Spleen (tissue), 11 donors: ENCODE measurements around the gene SDR9C7. TPM values are rescaled to one million over a fixed set of nuclear protein-coding genes. Genes with fewer than 3 reads are reported as not detected.
"Not testable (repeated sequence)": the region's sequence is repeated elsewhere in the genome, so short reads cannot be mapped to it uniquely, and the experiment has no call there.

Experiments
- DNase-seq: peaks from one replicate; pipeline ENCODE4 v3.0.0-alpha.2; 2020
- H3K27ac ChIP-seq, 8 donors: fragments of 200-600 bp; sonication (generic) in 7 of 8; 1 replicate in 4 of 8; 2 replicates in 4 of 8; pipeline versions ENCODE4 v1.5.0 to v1.8.0; 2016 to 2021; ENCODE audit warnings: inconsistent platforms in 4 of 8, mild to moderate bottlenecking in 4 of 8, moderate library complexity in 1 of 8
- H3K27me3 ChIP-seq, 7 donors: fragments of 200-600 bp; sonication (generic) in 6 of 7; replicated peaks in 1 of 7; 1 replicate in 4 of 7; 2 replicates in 3 of 7; pipeline versions ENCODE4 v1.5.0 to v1.8.0; 2016 to 2021; ENCODE audit warnings: inconsistent platforms in 3 of 7, mild to moderate bottlenecking in 1 of 7
- H3K36me3 ChIP-seq, 6 donors: fragments of 200-600 bp; sonication (generic) in 5 of 6; 1 replicate in 4 of 6; 2 replicates in 2 of 6; pipeline versions ENCODE4 v1.5.0 to v1.8.0; 2016 to 2021; ENCODE audit warnings: inconsistent platforms in 2 of 6
- H3K4me1 ChIP-seq, 6 donors: fragments of 200-600 bp; sonication (generic) in 5 of 6; 1 replicate in 3 of 6; 2 replicates in 3 of 6; pipeline versions ENCODE4 v1.5.0 to v1.8.0; 2016 to 2021; ENCODE audit warnings: inconsistent platforms in 3 of 6
- H3K4me3 ChIP-seq, 8 donors: fragments of 200-600 bp; sonication (generic) in 7 of 8; 1 replicate in 4 of 8; 2 replicates in 4 of 8; pipeline versions ENCODE4 v1.5.0 to v1.8.0; 2016 to 2021; ENCODE audit warnings: inconsistent platforms in 4 of 8, mild to moderate bottlenecking in 4 of 8, moderate library complexity in 2 of 8
- H3K9me3 ChIP-seq, 8 donors: fragments of 200-600 bp; sonication (generic) in 7 of 8; 1 replicate in 4 of 8; 2 replicates in 4 of 8; pipeline versions ENCODE4 v1.5.0 to v1.8.0; 2016 to 2021; ENCODE audit warnings: inconsistent platforms in 4 of 8
- POLR2A ChIP-seq, 3 donors: fragments of 450-650 bp; IDR thresholded peaks; one replicate each; pipeline ENCODE4 v1.5.1; 2017; ENCODE audit warnings: antibody characterized with exemption in 3 of 3, mild to moderate bottlenecking in 1 of 3
- POLR2AphosphoS5 ChIP-seq, 3 donors: sonication (generic); formaldehyde crosslinking; IDR thresholded peaks; one replicate each; pipeline ENCODE4 v1.5.1; 2017; ENCODE audit warnings: antibody characterized with exemption in 3 of 3
- WGBS, 5 donors: extraction: QIAGEN DNeasy Blood & Tissue Kit in 3 of 5; methylation state at CpG; one replicate each; pipeline versions ENCODE4 v1.1.5 to v1.1.7; 2013 to 2018; 5-methylcytosine and 5-hydroxymethylcytosine counted together
- intact Hi-C: fragments of 100-400 bp; cut with DNase I; formaldehyde crosslinking; loops from one replicate; pipeline ENCODE4 v1.15.0; 2023; ENCODE audit warnings: low total_unique reads
- polyA plus RNA-seq, 3 donors: library from polyadenylated mRNA; stranded (reverse); fragments of 200-250 nt; gene quantifications; one replicate each; pipeline ENCODE4 v1.2.1, GENCODE V29; 2013
- total RNA-seq, 7 donors: library from RNA; depleted of rRNA in 3 of 7; stranded (reverse); fragments of >200 nt in 3 of 7; fragmentation: NEBNext Ultra II Directional in 4 of 7; extraction: Animal tissue kit (Norgen Biotek cat#: 25700) in 4 of 7; gene quantifications; one replicate each; pipeline versions ENCODE4 v1.1.0 to v1.2.1, GENCODE V29; 2016 to 2021
- TF ChIP-seq, protein P1 (sequence below), 11 experiments: fragments of 200-600 bp in 7 of 11; fragments of 450-650 bp in 4 of 11; sonication (generic) in 4 of 11; IDR thresholded peaks in 8 of 11; conservative IDR thresholded peaks in 3 of 11; 1 replicate in 7 of 11; 2 replicates in 4 of 11; pipeline versions ENCODE4 v1.4.0 to v1.8.0; 2016 to 2021; ENCODE audit warnings: antibody characterized with exemption in 11 of 11, inconsistent platforms in 4 of 11, mild to moderate bottlenecking in 1 of 11
- donor health status: healthy with polysubstance abuse.
- donor health status: DM: no; HTN: no; CAD: no; lungs with moderate emphysema.
- donor health status: DM: no; HTN: no; CAD: no.
- donor health status: Bipolar disorder and iron deficiency.
- donor health status: healthy.
- donor health status: DM: no; HTN: no; CAD: no.
- donor health status: DM: yes; HTN: yes; CAD: no.

Gene SDR9C7
- total and polyA plus RNA-seq, 10 donors, result 0.03 to 0.51 (median 0.04) TPM; not detected in 7

DNA sequence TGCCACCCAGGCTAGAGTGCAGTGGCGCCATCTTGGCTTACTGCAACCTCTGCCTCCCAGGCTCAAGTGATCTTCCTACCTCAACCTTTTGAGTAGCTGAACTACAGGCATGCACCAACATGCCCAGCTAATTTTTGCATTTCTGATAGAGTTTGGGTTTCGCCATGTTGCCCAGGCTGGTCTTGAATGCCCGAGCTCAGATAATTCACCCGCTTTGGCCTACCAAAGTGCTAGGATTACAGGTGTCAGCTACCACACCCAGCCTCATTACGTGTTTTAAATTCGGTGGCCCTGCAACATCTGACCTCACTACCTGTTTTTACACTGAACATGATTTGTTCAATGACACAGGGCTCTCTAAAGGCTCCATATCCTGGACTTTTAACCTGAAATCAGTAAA lies 46.1 kb upstream of the SDR9C7 start:
- intact Hi-C loops, result no loop called here

DNA sequence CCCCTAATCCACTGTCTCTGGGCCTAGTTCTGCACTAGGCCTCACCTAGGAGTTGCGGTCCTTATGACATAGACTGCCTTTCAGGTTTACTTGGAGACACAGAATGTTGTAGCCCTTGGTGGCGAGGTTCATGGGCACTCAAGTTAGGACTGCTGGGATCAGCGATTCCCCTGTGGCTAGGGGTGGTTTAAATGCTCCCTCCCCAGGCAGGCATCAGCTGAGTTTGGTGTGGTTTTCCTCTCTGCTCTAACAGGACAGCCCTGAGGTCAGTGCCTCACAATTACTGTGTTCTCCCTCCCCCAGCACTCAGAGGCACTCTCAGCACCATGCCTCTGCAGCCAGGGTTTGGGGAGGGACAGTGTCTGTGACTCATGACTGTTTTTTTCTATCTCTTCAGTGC lies 45.4 kb upstream of the SDR9C7 start:
- intact Hi-C loops, result no loop called here

More for the DNA sequence above, 46.1 kb upstream of the SDR9C7 start:
- Histone ChIP-seq H3K4me1 (no peaks in the 10 kb centered on the region), H3K36me3 (peaks cover 0 to 6% (median 0%) of the 10 kb centered on the region in 6 donors), H3K4me3 (no peak overlapping the region), H3K27me3 (no peaks in the 10 kb centered on the region), H3K27ac (no peak overlapping the region), H3K9me3 (peaks cover 0 to 4% (median 0%) of the 10 kb centered on the region in 8 donors)
- 93 to 98% (median 96%) methylated on average over 6 of the region's 6 CpGs for WGBS, 5 donors
- DNase-seq, result no peak
- TF ChIP-seq POLR2AphosphoS5 (IDR thresholded peaks at IDR 0.05) (no peak), POLR2A (IDR thresholded peaks at IDR 0.05) (no peak)
- TF ChIP-seq, protein P1, sequence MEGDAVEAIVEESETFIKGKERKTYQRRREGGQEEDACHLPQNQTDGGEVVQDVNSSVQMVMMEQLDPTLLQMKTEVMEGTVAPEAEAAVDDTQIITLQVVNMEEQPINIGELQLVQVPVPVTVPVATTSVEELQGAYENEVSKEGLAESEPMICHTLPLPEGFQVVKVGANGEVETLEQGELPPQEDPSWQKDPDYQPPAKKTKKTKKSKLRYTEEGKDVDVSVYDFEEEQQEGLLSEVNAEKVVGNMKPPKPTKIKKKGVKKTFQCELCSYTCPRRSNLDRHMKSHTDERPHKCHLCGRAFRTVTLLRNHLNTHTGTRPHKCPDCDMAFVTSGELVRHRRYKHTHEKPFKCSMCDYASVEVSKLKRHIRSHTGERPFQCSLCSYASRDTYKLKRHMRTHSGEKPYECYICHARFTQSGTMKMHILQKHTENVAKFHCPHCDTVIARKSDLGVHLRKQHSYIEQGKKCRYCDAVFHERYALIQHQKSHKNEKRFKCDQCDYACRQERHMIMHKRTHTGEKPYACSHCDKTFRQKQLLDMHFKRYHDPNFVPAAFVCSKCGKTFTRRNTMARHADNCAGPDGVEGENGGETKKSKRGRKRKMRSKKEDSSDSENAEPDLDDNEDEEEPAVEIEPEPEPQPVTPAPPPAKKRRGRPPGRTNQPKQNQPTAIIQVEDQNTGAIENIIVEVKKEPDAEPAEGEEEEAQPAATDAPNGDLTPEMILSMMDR (IDR thresholded peaks at IDR 0.05 in 8 of 11, conservative IDR thresholded peaks at IDR 0.05 in 3 of 11), result no peak

DNA sequence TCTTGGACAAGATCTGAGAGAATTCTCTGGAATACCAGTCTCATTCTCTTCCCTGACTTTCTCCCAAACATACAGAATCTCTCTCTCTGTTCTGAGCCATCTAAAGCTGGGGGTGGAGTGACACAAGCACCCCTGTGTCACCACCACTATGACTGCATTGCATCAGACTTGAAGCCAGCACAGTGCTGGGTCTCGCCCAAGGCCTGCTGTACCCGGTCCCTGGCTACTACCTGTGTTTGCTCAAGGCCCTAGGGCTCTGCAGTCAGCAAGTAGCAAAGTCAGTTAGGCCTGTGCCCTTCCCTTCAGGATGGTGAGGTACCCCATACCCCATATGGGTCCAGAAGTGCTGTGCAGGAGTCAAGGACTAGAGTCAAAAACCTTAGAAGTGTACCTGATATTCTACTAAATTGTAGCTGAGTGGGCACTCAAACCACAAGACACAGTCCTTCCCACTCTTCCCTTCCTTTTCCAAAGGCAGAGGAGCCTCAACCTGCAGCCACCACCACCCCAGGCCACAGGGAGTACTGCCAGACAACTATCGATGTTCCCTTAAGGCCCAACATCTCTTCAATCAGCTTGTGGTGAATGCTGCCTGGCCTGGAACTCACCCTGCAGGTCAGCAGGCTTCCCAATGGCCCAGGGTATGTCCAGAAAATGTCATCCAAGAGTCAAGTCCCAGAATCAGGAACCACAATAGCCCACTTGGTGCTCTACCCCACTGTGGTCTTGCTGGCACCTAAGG lies 44.4 kb upstream of the SDR9C7 start:
- no peak for TF ChIP-seq POLR2AphosphoS5 (IDR thresholded peaks at IDR 0.05)
- TF ChIP-seq, protein P1 (IDR thresholded peaks at IDR 0.05 in 8 of 11, conservative IDR thresholded peaks at IDR 0.05 in 3 of 11), result no peak
- no peak for TF ChIP-seq POLR2A (IDR thresholded peaks at IDR 0.05)
- intact Hi-C loops, result no loop called here
- no peak for DNase-seq
- no peaks in the 10 kb centered on the region for H3K4me1 ChIP-seq
- H3K27ac ChIP-seq, result no peak overlapping the region
- peaks cover 0 to 6% (median 0%) of the 10 kb centered on the region in 6 donors for H3K36me3 ChIP-seq
- no peak overlapping the region for H3K4me3 ChIP-seq
- peaks cover 0 to 4% (median 0%) of the 10 kb centered on the region in 8 donors for H3K9me3 ChIP-seq
- WGBS, 5 donors, result 82 to 96% (median 91%) methylated on average over 3 of the region's 3 CpGs
- no peaks in the 10 kb centered on the region for H3K27me3 ChIP-seq

More for the DNA sequence above, 45.4 kb upstream of the SDR9C7 start:
- no peak for TF ChIP-seq POLR2AphosphoS5 (IDR thresholded peaks at IDR 0.05)
- no peak for TF ChIP-seq POLR2A (IDR thresholded peaks at IDR 0.05)
- TF ChIP-seq, protein P1 (IDR thresholded peaks at IDR 0.05 in 8 of 11, conservative IDR thresholded peaks at IDR 0.05 in 3 of 11), result no peak
- H3K4me3 ChIP-seq, result no peak overlapping the region
- H3K27me3 ChIP-seq, result no peaks in the 10 kb centered on the region
- peaks cover 0 to 6% (median 0%) of the 10 kb centered on the region in 6 donors for H3K36me3 ChIP-seq
- DNase-seq, result no peak
- no peak overlapping the region for H3K27ac ChIP-seq
- 93 to 100% (median 98%) methylated on average over 1 to 3 of the region's 3 CpGs for WGBS, 5 donors
- no peaks in the 10 kb centered on the region for H3K4me1 ChIP-seq
- peaks cover 0 to 4% (median 0%) of the 10 kb centered on the region in 8 donors for H3K9me3 ChIP-seq

DNA sequence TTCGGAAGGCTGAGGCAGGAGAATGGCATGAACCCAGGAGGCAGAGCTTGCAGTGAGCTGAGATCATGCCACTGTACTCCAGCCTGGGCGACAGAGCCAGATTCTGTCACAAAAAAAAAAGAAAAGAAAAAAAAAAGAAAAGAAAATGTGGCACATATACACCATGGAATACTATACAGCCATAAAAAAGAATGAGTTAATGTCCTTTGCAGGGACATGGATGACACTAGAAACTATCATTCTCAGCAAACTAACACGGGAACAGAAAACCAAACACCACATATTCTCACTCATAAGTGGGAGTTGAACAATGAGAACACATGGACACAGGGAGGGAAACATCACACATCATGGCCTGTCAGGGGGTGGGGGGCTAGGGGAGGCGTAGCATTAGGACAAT lies 43.2 kb upstream of the SDR9C7 start:
- WGBS, 5 donors, result 81 to 97% (median 90%) methylated on average over 4 of the region's 4 CpGs
- H3K27me3 ChIP-seq, DNase-seq, H3K36me3 ChIP-seq, H3K9me3 ChIP-seq, H3K27ac ChIP-seq, H3K4me1 ChIP-seq, intact Hi-C loops, H3K4me3 ChIP-seq: not testable (repeated sequence)

DNA sequence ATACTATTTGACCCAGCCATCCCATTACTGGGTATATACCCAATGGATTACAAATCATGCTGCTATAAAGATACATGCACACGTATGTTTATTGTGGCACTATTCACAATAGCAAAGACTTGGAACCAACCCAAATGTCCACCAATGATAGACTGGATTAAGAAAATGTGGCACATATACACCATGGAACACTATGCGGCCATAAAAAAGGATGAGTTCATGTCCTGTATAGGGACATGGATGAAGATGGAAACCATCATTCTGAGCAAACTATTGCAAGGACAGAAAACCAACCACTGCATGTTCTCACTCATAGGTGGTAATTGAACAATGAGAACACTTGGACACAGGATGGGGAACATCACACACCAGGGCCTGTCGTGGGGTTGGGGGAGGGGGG lies 40.0 kb upstream of the SDR9C7 start:
- H3K9me3 ChIP-seq, H3K4me1 ChIP-seq, H3K36me3 ChIP-seq, H3K27ac ChIP-seq, H3K4me3 ChIP-seq, H3K27me3 ChIP-seq, DNase-seq, intact Hi-C loops: not testable (repeated sequence)
- 77 to 96% (median 90%) methylated on average over 3 of the region's 3 CpGs for WGBS, 5 donors

DNA sequence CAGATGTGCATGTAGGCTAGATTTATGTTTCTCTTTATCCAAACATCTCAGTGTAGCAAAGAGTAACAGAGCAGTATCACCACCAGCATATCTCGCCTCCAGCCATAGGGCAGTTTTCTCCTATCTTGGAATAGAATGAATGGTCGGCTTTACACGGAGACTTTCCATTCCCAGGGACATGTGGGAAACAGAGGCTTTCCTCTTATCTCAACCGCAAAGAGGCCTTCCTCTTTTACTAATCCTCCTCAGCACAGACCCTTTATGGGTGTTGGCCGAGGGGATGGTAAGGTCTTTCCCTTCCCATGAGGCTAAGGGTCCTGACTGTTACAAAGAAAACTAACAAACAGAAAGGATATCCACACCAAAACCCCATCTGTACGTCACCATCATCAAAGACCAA lies 34.7 kb upstream of the SDR9C7 start:
- H3K27me3 ChIP-seq, H3K27ac ChIP-seq, DNase-seq, H3K4me1 ChIP-seq, intact Hi-C loops, H3K36me3 ChIP-seq, H3K4me3 ChIP-seq: not testable (repeated sequence)
- peaks cover 0 to 10% (median 6%) of the 10 kb centered on the region in 8 donors for H3K9me3 ChIP-seq
- 64 to 75% (median 65%) methylated on average over 6 of the region's 6 CpGs for WGBS, 5 donors

DNA sequence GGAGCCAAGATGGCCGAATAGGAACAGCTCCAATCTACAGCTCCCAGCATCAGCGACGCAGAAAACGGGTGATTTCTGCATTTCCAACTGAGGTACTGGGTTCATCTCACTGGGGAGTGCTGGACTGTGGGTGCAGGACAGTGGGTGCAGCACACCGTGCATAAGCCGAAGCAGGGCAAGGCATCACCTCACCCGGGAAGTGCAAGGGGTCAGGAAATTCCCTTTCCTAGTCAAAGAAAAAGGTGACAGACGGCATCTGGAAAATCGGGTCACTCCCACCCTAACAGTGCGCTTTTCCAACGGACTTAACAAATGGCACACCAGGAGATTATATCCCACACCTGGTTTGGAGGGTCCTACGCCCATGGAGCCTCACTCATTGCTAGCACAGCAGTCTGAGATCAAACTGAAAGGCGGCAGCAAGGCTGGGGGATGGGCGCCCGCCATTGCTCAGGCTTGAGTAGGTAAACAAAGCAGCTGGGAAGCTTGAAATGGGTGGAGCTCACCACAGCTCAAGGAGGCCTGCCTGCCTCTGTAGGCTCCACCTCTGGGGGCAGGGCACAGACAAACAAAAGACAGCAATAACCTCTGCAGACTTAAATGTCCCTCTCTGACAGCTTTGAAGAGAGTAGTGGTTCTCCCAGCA lies 31.9 kb upstream of the SDR9C7 start:
- intact Hi-C loops, result not testable (repeated sequence)

More for the DNA sequence above, 31.9 kb upstream of the SDR9C7 start:
- not testable (repeated sequence) for H3K4me1 ChIP-seq, H3K36me3 ChIP-seq, DNase-seq, H3K27ac ChIP-seq, H3K4me3 ChIP-seq, H3K27me3 ChIP-seq
- WGBS, 5 donors, result 92 to 96% (median 94%) methylated on average over 15 of the region's 15 CpGs
- peaks cover 0 to 10% (median 6%) of the 10 kb centered on the region in 8 donors for H3K9me3 ChIP-seq
